Measurements from ENCODE around the gene DSCAML1.
"Not testable (repeated sequence)": the region's sequence is repeated elsewhere in the genome, so short reads cannot be mapped to it uniquely, and the experiment has no call there.

DSCAML1 gene

DNA sequence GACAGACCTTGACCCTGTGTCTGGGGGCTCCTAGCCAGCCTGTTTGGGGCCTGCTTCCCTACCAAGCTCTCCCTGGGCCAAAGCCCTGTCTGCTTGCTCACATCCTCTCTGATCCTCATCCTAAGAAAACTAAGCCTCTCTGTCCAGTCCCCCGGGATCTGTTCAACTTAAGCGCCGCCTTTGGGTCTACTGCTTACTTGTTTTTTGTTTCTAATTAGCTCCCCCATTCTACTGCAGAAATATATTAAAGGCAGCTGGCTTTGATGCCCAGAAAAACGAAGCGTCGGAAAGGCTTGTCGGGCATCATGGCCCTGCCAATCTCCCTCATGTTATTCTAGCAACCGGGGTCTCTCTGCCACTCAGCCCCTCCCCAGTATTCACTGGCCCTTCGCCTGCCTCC lies 3.4 kb downstream of the DSCAML1 start:
- no peak for DNase-seq

GRCh38 chr11:117792992-117793391 lies 4.0 kb downstream of the DSCAML1 start:
- no peak for DNase-seq

DNA sequence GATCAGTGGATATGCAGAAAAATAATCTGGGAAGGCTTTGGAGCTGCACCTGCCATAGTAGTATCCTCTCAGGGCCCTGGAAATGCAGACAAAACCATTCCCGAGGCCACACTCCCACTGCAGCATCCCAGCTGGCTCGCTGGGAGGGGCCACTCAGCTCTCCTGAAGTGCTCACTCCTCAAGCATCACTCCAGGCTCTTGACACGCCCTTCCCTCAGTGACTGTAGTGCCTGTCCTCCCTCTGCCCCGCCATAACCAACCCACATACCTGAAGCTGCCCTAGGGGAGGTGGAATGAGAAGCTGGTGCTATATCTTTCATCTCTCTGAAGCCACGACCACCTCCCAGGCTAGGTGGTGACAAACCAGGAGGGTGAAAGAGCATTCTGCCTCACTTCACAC lies 4.8 kb downstream of the DSCAML1 start:
- no peak for DNase-seq

- no peak for DNase-seq
Measured at GRCh38 chr11:117790279-117790678, 6.7 kb downstream of the DSCAML1 start.

DNA sequence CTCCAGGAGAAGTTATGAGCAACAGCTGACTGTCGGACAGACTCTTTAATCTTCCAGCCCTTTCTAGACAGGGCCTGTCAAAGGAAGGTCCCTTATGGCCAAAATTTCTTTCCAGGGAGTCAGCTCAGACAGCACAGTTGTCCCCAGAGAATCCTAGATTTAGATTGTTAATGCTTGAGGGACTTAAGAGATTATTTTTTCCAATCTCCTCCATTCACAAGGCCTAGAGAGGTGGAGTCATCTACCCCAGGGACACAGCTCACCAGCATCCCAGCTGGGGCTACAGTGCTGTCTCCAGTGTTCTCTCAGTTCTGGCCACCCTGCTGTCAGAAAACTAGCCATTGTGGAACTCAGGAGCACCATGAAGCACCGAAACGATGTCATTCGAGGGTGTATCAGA lies 7.8 kb downstream of the DSCAML1 start:
- DNase-seq = no peak

DNA sequence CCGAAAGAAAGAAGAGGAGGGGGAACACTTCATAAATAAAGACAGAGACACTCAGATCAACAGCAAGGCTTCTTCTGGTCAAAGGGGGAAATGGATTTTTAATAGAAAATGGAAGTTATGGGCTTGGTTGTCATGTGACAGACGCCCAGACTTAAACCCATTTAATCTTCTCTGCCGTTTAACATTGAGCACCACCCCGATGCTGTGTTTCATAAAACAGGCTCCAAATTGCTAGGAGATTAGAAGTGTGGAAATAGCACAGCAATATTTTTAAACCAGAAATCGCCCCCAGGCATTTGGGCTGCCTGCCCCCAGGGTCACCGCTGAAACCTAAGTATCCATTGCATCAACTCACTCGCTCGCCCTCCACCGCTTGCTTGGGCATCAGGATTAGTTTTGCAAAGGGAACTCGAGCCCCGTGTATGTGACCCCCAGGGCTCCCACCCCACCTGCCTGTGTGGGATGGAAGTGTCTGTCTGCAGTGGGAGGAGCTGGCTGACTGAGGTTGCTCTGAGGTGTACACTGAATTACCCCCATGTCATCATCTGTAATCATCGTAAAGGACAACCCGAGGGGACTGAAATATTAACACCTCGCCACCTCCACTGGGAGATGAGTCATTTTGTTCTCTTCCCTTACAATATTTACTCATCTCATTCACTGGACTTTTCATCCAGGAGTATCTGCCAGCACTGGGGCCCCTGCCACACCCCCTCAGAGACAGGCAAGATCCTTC lies 10.7 kb downstream of the DSCAML1 start:
- no peak for DNase-seq

- DNase-seq = no peak
Measured at GRCh38 chr11:117782101-117782500, 14.9 kb downstream of the DSCAML1 start.

DNA sequence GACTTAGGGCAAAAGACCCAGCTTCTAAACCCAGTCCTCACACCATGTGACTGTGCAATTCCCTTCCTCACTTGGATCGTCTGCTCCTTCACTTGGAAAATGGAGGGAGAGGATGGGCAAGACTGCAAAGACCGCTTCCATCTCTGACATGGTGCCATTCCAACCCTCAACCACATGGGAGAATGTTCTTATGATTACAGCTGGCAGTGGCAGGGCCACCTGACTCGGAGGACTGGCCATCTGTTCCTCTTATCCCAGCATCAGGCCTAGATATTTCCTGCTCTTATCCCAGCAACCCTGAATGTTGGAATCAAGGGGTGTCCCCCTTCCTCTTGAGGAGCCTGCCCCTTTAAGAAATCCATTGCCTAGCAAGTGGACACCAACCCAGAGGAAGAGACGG lies 15.4 kb downstream of the DSCAML1 start:
- no peak for DNase-seq

GRCh38 chr11:117780456-117780855 lies 16.6 kb downstream of the DSCAML1 start:
- DNase-seq = no peak

DNA sequence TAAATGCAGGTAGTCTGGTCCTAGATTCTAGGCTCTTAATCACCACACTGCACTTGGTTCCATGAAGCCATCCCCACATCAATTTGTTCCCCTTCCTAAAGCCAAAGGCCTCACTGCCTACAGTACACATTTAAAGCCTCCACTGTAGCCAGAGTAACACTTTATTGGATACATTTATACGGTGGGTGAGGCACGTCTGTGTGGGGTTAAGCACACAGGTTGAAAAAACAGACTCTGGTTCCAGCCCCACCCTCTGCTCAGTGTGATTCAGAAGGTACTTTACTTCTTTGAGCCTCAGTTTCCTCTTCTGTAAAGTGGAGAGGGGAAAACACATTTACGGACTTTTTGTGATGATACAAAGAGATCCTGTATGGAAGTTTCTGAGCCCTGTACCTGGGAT lies 22.5 kb downstream of the DSCAML1 start:
- DNase-seq = no peak

DNA sequence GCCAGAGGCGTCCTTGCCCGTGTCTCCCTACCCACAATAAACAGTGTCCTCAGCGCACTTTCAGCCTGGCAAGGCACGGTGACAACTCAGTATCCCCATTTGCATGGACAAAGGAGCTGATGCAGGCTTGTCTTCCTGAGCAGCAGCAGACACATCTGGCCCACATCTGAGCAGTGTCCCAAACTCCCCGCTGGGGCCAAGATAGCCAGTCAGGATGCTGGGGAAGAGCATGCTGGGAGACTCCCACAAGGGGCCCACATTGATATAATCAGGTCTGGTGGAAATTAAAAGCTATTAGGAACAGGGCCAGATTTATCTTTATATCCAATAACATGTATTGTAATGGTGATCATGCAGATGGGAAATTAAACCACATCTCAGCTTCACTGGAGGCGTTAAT lies 24.7 kb downstream of the DSCAML1 start:
- no peak for DNase-seq

DNA sequence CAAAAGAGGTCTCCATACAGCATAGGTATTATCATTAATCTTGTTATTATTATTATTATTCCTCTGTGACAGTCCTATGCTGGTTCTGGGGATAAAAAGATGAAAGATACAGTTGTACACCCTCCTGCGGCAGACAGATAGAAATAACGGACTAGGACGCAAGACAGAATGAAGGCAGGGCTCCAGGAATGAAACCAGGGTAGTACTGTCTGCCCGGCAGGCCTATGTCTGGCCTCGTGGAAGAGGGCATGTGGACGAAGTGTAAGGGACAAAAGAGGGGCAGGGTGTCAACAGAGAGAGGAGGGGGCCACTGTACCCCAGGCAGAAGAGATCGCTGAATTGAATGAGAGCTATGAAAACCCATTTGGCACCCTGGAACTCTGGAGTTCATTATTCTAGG lies 25.2 kb downstream of the DSCAML1 start:
- DNase-seq = no peak

GRCh38 chr11:117771197-117771596 lies 25.8 kb downstream of the DSCAML1 start:
- DNase-seq = no peak

GRCh38 chr11:117770061-117770460 lies 27.0 kb downstream of the DSCAML1 start:
- DNase-seq = no peak

GRCh38 chr11:117769533-117769932 lies 27.5 kb downstream of the DSCAML1 start:
- no peak for DNase-seq

DNA sequence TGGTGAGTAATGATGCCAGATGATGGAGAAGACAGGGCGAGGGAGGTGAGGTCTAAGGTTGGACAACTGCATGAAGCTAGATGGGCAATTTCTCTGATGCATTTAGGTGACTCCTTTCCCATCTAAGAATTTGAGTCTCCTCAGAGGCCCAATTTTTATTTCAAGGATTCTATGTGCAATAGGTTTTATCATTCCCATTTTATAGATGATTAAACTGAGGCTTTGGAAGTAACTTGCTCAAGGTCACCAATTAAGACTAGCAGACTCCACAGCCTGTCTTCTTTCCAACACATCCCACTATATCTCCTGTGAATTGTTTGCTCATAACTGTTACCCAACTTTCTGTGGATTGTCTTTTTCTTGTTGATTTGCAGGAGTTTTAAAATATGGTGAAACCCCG lies 28.5 kb downstream of the DSCAML1 start:
- DNase-seq = no peak

DNA sequence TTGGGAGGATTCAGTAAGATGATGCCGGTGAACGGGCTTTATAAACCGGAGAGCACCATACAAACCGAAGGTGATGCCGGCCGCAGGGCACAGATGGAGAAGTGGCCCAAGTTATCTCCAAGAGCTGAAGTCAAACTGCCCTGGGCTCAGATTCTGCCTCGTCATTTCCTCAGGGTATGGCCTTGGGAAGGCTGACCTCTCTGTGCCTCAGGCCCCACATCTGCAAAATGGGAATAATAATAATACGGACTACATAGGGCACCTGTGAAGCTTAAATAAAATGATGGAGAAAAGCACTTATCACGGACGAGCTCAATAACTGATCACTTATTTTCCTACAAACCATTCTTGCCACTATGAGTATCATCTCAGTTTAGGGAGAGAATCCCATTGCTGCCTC lies 29.9 kb downstream of the DSCAML1 start:
- DNase-seq = no peak

DNA sequence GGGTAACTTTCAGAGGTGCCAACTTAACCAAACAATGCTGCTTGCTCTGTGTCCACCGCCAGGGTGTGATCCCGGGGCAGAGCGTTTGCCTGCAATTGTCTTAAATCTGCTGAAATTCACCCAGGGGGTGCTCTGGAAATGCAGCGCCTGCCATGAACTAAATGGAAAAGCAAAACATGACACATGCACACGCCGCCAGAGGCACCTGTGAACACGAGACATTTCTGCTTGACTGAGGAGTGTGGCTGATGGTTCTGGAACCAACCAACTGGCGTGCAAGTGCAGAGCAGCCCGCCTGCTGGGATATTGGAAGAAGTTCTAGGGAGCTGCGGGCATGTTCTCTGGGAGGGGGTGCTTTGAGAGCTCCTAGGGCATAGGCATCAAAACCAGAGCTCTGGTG lies 30.4 kb downstream of the DSCAML1 start:
- no peak for DNase-seq

GRCh38 chr11:117766026-117766425 lies 31.0 kb downstream of the DSCAML1 start:
- no peak for DNase-seq

DNA sequence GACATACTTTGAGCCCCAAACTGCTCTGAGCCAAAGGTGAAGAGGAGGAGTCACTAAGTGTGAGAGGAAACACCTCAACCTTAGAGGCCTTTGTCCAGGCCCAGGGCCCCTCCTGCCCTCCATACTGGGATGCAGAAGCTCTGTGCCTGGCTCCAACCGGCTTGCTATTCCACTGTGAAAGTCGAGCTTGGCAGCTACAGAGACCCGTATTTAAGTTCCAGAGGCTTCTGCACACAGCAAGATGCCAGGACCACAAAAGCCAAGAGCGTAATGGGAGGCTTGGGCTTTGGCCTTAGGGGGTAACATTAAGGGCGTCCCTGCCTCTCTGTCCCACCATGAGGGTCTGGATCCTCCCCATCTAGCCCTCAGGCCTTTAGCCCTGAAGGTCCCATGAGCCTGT lies 31.9 kb downstream of the DSCAML1 start:
- DNase-seq = no peak

- DNase-seq = not testable (repeated sequence)
Measured at GRCh38 chr11:117763465-117763864, 33.6 kb downstream of the DSCAML1 start.

DNA sequence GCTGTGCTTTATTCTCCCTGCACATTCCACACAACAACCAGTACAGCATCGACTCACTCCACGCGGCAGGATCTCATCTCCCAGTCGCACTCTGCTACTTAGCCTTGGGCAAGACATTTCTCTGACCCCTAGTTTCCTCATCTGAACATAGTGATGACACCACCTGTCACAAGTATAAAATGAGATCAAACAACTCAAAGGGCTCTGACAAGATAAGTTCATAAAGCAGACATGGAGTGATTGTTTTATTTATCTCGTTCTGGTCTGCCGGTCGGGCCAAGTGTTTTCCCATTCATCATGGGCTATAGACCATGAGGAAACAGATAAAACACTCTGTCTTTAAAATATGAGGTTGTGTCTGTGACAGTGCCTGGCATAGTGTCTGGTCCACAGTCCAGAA lies 35.0 kb downstream of the DSCAML1 start:
- DNase-seq = no peak

DNA sequence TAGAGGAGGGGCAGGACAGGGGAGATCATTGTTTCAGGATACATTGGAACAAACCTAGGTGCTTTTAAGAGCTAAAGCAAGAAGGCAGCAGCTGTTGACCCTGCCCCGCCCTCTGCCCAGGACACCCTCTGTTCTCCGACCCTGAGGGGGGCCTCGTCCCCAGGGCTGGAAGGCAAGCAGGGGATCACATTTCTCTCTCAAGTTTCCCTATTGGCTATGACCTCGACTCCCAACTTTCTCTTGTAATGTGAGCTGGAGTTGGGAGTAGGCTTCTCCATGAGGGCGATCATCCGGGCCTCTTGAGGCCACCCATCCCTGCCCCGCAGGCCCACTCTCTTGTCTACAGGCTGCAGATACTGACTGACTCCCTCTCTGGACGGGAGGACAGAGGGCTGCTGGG lies 37.7 kb downstream of the DSCAML1 start:
- DNase-seq = no peak

DNA sequence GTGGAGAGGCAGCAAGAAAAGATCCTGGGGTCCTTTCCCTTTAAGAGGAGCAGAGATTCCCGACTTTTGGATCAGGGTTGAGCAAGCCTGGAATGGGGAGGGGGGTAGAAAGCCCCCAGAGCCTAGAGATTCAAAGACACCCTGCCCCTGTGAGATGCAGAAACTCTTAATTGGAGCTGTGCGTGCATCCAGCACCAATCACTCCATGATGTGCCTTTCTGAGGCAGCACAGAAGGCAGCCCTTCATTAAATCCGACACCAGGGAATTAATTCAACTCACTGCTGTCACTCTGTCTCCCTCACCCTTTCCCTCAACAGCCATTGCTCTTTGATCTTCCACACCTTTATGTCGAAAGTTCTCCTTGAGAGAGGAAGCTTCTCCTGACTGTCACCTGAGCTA lies 43.0 kb downstream of the DSCAML1 start:
- DNase-seq = no peak

- no peak for DNase-seq
Measured at GRCh38 chr11:117752721-117753237, 44.2 kb downstream of the DSCAML1 start.
